Stimulated activated CD4-positive, alpha-beta T cell treated with anti-CD3 and anti-CD28 coated beads, Interleukin-2, amount 100 ng/mL, for 4 hours (primary cell): ENCODE results near the gene MBD3L2B.

Experiments
- DNase-seq: peaks from one replicate; pipeline ENCODE4 v3.0.0-alpha.2; 2020; ENCODE audit warnings: low read depth

MBD3L2B gene

DNA sequence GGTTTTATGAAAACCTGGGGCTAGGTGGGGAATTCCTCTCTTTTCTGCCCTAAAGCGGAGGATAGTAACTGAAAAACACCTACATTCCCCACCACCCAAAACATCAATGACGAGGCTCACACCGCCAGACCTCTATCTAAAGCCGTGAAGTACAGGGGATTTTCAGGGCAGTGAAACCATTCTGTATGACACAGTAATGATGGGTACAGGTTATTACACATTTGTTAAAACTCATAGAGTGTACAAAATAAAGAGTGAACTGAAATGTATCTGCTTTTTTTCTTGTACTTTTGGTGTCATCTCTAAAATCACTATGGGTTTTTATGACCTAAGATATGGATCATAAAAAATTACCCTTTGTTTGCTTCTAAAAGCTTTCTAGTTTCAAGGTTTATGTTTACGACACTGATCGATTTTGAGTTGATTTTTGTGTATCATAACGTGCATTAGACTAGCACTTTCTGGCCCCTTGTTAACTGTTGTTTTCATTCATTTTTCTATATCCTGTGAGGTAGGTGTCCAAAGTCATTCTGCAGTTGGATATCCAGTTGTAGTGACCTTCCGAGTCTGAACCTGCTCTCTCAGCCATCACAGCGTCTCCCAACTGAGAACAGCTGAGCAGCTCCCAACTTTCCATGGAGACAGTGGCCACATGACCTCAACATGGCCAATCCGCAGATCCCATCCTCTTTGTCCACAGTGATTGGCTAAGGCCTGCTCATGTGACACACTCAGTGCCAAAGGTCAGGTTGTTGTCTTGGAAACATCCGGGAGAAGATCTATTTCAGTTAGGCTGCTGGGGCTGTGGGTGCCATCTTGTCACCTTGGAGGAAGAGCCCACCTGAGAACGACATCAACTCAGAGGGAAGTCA lies 10.3 kb downstream of the MBD3L2B start:
- no peak for DNase-seq

DNA sequence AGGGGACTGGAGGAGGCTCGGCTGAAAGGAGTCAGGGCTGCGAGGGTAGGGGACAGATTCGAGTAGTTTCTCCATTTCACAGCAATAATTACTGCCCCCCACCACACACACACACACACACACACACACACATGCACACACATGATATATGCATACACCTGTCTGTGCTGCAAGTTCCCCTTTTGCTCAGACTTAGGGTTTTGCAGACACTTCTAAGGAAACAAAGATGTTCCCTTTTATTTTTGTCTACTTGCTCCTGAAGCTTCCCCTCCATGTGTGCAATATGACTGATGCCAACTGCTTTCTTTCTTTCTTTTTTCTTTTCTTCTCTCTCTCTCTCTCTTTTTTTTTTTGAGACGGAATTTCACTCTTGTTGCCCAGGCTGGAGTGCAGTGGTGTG lies 13.4 kb downstream of the MBD3L2B start:
- no peak for DNase-seq

DNA sequence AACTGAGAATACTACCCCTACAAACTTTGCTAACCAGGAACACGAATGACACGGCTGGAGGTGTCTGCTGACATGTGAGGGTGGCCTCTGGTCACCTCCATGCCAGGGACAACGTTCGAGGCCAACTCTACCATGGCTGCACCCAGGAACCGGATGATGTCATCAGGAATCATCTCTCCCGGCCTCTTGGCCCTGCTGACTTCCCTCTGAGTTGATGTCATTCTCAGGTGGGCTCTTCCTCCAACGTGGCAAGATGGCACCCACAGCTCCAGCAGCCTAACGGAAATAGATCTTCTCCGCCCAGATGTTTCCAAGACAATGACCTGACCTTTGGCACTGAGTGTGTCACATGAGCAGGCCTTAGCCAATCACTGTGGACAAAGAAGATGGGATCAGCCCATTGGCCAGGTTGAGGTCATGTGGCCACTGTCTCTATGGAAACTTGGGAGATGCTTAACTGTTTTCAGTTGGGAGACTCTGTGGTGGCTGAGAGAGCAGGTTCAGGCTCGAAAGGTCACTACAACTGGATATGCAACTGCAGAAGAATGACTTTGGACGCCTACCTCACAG lies 15.0 kb downstream of the MBD3L2B start:
- no peak for DNase-seq

DNA sequence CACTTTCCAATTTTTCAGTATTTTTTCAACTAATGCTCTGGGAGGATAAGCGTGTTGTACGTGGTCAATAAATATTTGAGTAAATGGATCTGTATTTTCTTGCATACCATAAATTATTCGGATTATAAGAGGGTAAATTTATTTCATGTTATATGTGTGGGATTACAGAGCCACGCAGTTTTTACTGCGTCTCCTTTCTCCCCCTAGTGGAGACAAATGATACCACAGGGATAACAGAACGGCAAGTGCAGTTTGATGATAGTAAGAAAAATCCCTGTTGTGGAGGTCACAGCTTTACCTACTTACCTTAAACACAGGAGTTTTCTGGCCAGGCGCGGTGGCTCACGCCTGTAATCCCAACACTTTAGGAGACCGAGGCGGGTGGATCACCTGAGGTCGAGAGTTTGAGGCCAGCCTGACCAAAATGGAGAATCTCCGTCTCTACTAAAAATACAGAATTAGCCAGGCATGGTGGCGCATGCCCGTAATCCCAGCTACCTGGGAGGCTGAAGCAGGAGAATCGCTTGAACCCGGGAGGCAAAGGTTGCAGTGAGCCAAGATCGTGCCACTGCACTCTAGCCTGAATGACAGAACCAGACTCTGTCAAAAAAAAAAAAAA lies 16.8 kb downstream of the MBD3L2B start:
- no peak for DNase-seq

DNA sequence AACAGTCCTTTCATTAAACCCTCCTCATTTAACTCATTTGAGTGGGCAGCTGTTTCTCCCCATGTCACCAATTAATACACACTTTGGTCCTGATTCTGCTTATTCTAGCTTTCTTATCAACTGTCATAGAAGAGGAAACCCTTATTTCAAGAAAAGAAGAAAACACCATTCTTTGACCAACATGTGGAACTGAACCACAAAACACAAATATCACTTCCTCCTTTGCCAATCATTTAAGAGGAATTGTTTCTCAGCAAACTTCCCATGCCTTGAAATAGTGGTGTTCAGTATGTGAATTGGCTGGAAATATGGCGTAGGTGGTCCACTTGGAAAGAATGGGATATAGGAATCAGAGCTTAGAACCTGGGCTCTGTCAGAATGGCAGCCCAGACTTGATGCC lies 20.4 kb downstream of the MBD3L2B start:
- no peak for DNase-seq

DNA sequence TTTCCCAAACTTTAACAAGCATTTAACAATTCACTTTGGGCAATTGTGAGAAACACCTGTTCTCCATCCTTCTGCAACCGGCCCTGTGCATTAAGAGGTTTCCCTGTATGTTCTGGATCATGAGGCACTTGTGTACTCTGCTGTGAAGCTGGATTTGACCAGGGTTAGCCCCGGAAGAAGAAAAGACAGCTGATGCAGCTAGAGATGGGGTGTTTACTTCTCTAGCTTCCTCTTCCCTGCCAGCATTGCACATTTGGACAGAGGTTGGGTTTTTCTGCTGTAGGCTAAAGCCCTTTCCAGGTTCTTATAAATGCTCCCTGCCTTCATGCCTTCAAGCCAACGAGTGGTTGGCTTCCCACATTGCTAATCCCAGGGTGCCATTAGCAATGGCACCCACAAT lies 20.9 kb downstream of the MBD3L2B start:
- DNase-seq, result no peak

DNA sequence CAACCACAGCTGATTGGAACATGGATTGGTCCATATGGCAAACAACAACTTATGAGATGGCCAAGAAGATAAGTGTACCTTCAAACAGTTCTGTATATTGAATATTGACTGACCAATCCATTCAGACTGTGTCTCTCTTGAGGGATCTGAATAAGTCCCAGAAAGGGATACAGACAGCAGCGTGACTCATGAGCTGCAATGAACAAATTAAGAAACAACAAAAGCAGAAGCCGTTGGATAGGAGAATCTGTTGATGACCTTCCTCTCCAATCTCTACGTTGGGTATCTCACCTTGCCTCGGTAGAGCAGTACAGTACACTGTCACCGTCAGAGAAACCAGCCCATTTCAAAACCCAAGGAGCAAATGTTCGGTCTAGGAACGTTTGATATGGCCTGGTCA lies 21.3 kb downstream of the MBD3L2B start:
- no peak for DNase-seq

DNA sequence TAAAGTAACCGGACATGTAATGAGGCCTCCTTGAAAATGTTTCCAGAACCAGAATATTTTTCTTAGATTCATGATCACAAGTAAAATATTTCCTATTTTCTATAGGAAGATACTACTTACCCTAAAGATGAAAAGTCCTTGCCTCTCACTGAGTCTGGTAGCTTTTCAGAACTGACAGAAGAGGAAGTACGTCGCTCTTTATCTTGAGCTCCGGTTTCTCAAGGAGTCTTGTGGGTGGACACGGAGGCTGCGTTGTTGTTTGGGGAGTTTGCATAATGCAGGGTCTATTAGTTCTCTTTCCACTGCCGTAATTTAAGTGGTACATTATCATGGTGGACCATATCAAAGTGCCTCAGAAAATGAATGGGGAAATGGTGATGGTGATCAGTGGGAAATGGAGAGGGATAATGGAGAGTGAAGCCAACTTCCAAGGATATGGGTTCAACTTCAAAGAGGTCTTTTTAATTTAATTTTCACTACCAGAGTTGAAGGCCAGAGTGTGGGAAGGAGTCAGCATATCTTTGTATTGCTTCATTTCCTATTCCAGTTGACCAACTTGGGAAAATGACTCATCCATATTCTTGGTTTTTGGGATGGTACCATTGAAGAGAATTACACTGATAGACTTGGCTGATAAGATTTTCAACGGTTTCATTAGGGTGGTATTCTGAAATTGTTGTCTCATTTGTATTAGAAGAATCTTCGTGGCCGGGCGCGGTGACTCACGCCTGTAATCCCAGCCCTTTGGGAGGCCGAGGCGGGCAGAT lies 23.4 kb downstream of the MBD3L2B start:
- no peak for DNase-seq

DNA sequence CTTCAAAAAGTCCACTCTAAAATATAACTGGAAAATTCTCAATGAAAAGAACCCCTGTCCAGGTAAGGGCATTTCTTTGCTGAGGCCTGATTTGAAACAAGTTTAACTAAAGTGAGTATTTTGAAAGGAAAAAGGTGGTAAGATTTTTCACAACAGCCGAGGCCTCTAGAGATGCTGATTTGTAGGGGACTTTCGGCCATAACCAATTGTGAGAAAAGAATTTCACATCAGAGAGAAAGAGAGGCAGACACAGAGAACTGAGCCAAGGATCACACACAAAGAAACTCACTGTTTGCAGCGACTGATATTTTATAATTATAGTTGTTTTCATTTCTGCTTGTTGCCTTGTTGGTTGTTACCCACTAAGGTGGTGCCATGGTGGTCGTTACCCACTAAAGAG lies 24.4 kb downstream of the MBD3L2B start:
- DNase-seq, result no peak

DNA sequence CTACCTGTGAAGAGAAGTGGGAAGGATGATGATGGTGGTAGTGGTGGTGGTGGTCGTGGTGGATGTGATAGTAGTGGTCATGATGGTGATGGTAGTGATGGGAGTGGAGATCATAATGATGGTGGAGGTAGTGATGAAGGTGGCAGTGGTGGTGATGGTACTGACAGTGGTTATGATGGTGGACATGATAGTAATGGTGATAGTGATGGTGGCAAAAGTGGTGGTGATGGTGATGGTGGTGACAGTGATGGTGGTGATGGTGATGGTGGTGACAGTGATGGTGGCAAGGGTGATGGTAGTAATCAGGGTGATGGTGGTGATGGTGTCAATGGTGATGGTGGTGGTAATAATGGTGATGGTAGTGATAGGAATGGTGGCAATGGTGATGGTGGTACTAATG lies 26.2 kb downstream of the MBD3L2B start:
- DNase-seq, result no peak

DNA sequence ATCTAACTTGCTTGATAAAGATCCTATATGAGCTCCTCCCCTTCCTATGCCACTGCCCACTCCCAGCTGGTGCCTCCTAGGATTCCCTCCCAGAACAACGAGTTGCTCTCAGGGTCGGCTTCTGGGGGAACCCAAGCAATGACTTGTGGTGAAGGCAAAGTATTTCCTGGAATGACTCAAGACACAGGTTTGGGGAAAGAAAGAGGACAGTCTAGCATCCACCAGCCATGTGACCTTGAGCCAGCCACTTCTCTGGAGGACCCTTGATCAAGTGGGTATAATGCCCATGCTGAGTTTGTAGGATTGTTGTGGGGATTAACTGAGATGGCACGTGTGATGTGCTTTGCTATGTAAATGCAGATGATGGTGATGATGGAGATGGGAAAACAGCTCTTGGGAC lies 33.0 kb downstream of the MBD3L2B start:
- DNase-seq, result no peak

DNA sequence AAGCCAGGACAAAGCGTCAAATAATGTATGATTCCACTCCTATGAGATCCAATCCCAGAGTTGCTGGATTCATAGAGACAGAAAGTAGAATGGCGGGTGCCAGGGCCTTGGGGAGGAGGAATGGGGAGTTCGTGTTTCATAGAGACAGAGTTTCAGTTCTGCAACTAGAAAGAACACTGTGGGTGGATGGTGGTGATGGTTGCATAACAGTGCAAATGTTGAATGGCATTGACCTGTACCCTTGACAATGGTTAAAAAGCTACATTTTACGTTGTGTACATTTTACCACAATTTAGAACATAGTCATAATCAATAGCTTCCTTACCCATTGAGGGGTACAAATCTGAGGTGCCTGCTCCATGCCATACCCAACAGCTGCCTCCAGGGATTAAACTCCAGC lies 33.4 kb downstream of the MBD3L2B start:
- DNase-seq, result no peak

DNA sequence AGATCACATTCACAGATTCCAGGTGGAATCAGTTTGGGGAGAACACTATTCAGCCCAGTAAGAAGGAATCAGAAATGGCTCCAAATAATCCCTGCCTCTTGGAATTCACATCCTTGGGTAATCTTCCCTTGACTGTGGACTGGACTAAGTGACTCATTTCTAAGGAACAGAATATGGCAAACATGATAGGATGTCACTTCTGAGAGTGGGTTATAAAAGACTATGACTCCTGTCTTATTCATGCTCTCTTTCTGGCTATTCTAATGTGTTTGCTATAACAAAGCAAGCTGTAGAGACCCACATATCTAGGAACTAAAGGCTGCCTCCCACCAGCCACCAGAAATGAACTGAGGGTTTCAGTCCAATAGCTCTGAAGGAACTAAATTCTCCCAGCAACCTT lies 37.8 kb downstream of the MBD3L2B start:
- no peak for DNase-seq

DNA sequence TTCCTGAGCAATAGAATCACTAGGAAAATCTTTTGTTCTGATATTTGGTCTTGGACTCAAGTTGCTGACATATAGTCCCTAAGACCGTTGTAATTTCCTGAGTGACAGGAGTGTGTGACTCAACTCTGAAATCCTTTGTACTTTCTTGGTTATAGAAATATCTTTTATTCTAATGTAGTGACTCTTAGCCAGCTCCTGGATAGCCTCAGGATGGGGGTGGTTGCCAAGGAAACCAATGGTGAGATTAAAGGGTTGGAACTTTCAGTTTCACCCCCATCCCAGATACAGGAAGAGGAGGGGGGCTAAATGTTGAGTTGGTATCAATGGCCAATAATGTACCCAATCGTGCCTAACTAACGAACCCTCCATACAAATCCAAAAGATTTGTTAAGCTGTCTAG lies 41.8 kb downstream of the MBD3L2B start:
- DNase-seq, result no peak

DNA sequence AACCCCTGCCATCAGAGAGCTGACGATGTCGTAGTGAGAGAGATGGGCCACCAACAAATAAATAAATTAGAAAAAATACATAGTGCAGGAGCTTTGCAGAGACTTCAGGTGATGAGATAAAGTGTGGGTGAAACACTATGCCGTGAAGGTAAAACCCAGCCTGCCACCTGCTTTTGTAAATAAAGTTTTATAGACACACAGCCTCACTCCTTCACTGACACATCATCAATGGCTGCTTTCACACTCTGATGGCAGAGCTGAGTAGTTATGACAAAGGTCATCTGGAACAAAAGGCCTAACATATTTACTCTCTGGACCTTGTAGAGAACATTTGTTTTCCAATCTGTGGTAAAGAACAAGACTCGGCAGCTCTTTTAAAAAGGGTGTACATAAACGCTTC lies 45.0 kb downstream of the MBD3L2B start:
- no peak for DNase-seq

DNA sequence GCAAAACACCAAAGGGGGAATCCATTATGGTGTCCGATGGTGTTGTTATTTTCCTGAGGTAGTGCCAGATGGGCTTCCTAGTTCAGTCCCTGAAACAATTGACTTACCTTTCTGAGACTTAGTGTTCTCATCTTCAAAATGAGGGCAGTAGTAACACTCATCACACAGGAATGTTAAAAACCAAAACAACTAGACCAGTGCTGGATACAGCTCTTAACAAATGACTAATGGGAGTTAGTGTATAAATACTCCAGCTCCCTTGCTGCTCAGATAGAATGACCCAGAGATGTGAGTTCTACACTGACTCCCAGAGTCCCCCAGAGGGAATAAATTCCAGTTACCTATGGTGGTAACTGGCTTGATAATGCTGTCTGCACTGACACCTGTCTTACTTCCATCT lies 49.9 kb downstream of the MBD3L2B start:
- DNase-seq, result no peak

DNA sequence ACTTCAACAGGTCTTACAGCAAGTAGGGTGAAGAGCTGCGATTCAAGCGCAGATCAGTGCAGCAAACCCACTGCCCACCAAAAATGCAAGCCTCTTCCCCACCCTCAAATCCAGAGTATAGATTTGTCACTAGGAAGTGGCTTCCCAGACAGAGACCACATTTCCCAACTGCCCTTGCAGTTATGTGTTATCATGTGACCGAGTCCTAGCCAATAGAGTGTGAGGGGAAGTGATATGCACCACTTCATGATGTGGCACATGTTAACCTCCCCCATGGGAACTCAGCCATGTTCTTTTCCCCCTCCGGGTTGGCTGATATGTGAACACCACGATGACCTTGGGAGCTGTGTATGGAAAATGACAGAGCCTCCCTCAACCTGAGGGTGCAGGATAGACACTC lies 50.8 kb downstream of the MBD3L2B start:
- DNase-seq, result no peak

DNA sequence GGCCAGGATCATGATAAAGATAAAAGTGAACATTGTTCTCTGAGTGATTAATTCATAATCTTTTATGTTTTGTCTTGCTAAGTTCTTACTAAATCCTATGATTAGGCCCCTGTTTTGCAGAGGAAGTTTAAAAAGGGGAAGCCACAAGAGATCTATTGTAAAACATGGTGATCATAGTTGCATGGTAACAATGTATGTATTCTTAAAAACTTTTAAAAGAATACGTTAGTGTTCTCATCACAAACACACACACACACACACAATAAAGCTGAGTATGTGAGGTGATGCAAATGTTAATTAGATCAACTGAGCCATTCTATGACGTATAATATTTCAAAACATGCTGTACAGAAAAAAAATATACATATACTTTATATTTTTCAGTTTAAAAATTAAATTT lies 51.2 kb downstream of the MBD3L2B start:
- DNase-seq, result no peak

DNA sequence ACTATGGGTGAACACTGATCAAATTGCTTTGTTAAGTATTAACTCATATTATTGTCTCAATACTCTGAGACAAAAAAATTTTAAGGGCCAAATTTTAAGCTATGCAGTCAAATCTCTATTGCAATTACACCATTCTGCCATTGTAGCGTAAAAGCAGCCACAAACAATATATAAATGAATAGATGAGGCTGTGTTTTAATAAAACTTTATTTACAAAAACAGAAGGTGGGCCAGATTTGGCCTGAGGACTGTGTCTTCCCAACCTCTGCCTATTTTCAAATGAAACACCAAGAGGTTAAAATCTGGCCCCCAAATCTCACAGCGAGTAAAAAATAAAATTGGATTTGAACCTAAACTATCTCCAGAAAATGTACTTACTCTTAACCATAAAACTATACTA lies 51.7 kb downstream of the MBD3L2B start:
- DNase-seq, result no peak
